K562 (cell line): ENCODE results near the gene CHRNB4. TPM values are rescaled to one million over a fixed set of nuclear protein-coding genes. Genes with fewer than 3 reads are reported as not detected.

Experiments
- BHLHE40 ChIP-seq: IDR thresholded peaks from 2 replicates; pipeline ENCODE4 v1.6.1; 2011; ENCODE audit warnings: low read length, improper control_type of control experiment
- ETV1 ChIP-seq: fragments of 450-650 bp; conservative IDR thresholded peaks from 2 replicates; pipeline ENCODE4 v1.6.1; 2016; ENCODE audit warnings: missing genetic modification characterization, control low read depth, low read depth, missing compliant biosample characterization
- JUNB ChIP-seq: fragments of 450-650 bp; formaldehyde crosslinking; conservative IDR thresholded peaks from 2 replicates; pipeline ENCODE4 v1.4.0; 2020; ENCODE audit warnings: mild to moderate bottlenecking
- KDM5B ChIP-seq: fragments of 200-600 bp; sonication (generic); IDR thresholded peaks from 2 replicates; pipeline ENCODE4 v1.6.1; 2012; ENCODE audit warnings: low read depth, mild to moderate bottlenecking, moderate library complexity, low read length, control low read depth, inconsistent platforms; ENCODE audit not compliant: insufficient replicate concordance
- POLR2AphosphoS5 ChIP-seq: IDR thresholded peaks from 2 replicates; pipeline ENCODE4 v1.6.1; 2011; ENCODE audit warnings: mild to moderate bottlenecking, low read depth, low read length, moderate library complexity; ENCODE audit not compliant: control insufficient read depth, insufficient read depth
- SRSF7 ChIP-seq: fragments of 200-400 bp; formaldehyde crosslinking; optimal IDR thresholded peaks from 2 replicates; pipeline ENCODE3; 2017; ENCODE audit warnings: mild to moderate bottlenecking, low read depth, low read length
- polyA plus RNA-seq, 8 experiments: library from polyadenylated mRNA; depleted of rRNA in 4 of 8; stranded (reverse) in 5 of 8; unstranded in 3 of 8; fragments of >200 nt; fragmentation: Nextera tagmentation in 2 of 8; fragmentation: Illumina TruSeq in 1 of 8; extraction: Ambion mirVana in 2 of 8; extraction: Trizol in 1 of 8; gene quantifications; 2 replicates each; pipeline versions ENCODE4 v1.2.1 to v1.2.3, GENCODE V29; 2011 to 2014; ENCODE audit warnings: inconsistent platforms in 1 of 8, missing spikeins in 1 of 8
- total RNA-seq, 7 experiments: library from RNA; depleted of rRNA in 6 of 7; stranded (reverse); fragments of >200 nt in 6 of 7; fragmentation: Illumina TruSeq in 2 of 7; extraction: Trizol in 2 of 7; gene quantifications; 2 replicates each; pipeline versions ENCODE4 v1.2.1 to v1.2.3, GENCODE V29; 2011 to 2021; ENCODE audit warnings: low replicate concordance in 1 of 7
- TF ChIP-seq, protein P1 (sequence below), 2 experiments: fragments of 450-650 bp in 1 of 2; IDR thresholded peaks; 2 replicates each; pipeline ENCODE4 v1.6.1; 2011 to 2017; ENCODE audit warnings: low read depth in 2 of 2, antibody characterized with exemption in 1 of 2, borderline replicate concordance in 1 of 2, low read length in 1 of 2, mild to moderate bottlenecking in 1 of 2, mixed read lengths in 1 of 2; ENCODE audit not compliant: control insufficient read depth in 1 of 2
- TF ChIP-seq, protein P2 (sequence below): sonication (generic); formaldehyde crosslinking; IDR thresholded peaks from 2 replicates; pipeline ENCODE4 v1.8.0; 2022; ENCODE audit warnings: missing genetic modification reagents, mild to moderate bottlenecking, moderate library complexity, borderline replicate concordance

The CHRNB4 gene
- total and polyA plus RNA-seq, 9 of the 15 experiments (the other 6 are each of a cell fraction or from before 2014, with no cell fraction given) = 0.08 to 0.18 TPM; not detected in 7

DNA sequence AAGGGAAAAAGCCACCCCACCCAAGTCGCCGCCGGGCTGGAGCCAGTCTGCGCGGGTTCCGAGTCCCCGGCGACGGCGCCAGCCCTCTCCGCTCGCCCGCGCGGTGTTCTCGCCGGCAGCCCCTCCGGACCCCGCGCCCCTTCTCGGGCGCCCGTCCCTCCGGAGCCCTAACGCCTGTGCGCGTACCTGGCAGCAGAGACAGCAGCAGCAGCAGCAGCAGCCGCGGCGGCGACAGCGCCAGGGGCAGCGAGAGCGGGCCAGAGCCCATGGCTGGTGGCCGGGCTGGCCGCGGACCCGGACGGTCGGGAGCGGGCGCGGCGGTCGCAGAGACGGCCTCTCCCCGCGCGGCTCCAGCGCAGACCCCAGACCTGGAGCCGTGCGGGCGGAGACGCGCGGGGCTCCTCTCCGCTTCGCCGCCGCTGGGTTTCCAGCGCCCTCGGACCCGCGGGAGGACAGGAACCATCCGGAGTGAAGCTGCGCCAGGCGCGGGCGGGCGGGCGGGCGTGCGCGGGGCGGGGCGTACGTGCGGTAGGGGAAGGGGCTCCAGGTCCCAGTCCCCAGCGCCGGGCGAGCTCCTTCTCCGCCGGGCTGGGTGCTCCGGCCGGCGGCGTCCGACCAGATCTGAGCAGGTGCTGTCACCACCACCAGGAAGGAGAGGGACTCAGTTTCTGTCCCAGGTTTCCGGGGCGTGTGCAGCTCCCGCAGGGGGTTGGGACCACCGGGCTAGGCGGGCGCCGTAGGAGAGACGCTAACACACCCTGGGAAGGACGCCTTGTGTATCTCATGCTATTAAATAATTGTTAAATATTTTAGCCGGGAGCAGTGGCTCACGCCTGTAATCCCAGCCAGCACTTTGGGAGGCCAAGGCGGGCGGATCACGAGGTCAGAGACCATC, 20.2 kb downstream of the CHRNB4 start, which contains the start of gene CHRNA3 (continued):
- no peak for TF ChIP-seq KDM5B
- TF ChIP-seq BHLHE40 = no peak
- no peak for TF ChIP-seq SRSF7
- TF ChIP-seq, protein P1, sequence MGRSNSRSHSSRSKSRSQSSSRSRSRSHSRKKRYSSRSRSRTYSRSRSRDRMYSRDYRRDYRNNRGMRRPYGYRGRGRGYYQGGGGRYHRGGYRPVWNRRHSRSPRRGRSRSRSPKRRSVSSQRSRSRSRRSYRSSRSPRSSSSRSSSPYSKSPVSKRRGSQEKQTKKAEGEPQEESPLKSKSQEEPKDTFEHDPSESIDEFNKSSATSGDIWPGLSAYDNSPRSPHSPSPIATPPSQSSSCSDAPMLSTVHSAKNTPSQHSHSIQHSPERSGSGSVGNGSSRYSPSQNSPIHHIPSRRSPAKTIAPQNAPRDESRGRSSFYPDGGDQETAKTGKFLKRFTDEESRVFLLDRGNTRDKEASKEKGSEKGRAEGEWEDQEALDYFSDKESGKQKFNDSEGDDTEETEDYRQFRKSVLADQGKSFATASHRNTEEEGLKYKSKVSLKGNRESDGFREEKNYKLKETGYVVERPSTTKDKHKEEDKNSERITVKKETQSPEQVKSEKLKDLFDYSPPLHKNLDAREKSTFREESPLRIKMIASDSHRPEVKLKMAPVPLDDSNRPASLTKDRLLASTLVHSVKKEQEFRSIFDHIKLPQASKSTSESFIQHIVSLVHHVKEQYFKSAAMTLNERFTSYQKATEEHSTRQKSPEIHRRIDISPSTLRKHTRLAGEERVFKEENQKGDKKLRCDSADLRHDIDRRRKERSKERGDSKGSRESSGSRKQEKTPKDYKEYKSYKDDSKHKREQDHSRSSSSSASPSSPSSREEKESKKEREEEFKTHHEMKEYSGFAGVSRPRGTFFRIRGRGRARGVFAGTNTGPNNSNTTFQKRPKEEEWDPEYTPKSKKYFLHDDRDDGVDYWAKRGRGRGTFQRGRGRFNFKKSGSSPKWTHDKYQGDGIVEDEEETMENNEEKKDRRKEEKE (IDR thresholded peaks at IDR 0.05; ENCODE audit: borderline replicate concordance in 1 of 2, control insufficient read depth in 1 of 2, low read depth in 2 of 2, low read length in 1 of 2) = no peak
- TF ChIP-seq JUNB (CRISPR knock-in tag) = no peak
- no peak for TF ChIP-seq POLR2AphosphoS5
- TF ChIP-seq, protein P2, sequence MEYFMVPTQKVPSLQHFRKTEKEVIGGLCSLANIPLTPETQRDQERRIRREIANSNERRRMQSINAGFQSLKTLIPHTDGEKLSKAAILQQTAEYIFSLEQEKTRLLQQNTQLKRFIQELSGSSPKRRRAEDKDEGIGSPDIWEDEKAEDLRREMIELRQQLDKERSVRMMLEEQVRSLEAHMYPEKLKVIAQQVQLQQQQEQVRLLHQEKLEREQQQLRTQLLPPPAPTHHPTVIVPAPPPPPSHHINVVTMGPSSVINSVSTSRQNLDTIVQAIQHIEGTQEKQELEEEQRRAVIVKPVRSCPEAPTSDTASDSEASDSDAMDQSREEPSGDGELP (CRISPR knock-in tag) = no peak
- TF ChIP-seq ETV1 = no peak
